ENCODE results near the gene RHNO1.

RHNO1 gene

GRCh38 chr12:2912216-2912575, 35.2 kb downstream of the RHNO1 start:
- no peak for DNase-seq

- no peak for DNase-seq
Measured at GRCh38 chr12:2919249-2919648, 42.2 kb downstream of the RHNO1 start.

DNA sequence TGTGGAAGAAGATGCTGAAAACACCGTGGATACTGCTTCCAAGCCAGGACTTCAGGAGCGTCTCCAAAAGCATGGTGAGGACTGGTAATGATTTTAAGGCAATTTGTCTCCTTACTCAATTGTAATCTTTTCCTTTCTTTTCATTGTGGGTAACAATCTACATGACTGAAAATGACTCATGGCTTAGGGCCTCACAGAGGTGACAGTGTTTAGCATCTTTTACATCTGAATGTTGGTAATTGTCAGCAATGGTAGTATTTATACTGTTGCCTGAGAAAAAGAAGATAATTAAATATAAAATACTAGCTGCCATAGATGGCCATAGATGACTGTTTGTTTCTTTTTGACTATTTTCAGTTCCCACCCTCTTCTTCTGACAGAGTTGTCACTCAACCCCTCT, 45.3 kb downstream of the RHNO1 start:
- DNase-seq, result no peak

GRCh38 chr12:2923057-2923456, 46.0 kb downstream of the RHNO1 start:
- DNase-seq, result no peak

DNA sequence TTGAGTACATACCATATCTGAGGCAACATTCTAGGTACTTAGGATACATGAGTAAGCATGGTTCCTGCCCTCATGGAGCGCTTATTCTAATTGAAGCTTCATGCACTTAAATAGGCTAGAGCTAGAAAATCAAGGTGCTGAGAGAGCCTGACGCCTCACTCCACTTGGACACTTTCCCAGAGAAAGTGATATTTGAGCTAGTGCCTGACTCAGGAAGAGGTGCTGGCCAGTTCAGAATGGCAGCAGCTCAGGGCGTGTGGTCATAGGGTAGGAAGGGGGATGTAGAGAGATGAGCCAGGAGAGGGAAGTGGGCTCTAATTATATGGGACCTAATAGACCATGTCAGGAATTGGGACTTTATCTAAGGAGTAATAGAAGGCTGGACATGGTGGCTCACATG, 47.0 kb downstream of the RHNO1 start:
- DNase-seq, result no peak

DNA sequence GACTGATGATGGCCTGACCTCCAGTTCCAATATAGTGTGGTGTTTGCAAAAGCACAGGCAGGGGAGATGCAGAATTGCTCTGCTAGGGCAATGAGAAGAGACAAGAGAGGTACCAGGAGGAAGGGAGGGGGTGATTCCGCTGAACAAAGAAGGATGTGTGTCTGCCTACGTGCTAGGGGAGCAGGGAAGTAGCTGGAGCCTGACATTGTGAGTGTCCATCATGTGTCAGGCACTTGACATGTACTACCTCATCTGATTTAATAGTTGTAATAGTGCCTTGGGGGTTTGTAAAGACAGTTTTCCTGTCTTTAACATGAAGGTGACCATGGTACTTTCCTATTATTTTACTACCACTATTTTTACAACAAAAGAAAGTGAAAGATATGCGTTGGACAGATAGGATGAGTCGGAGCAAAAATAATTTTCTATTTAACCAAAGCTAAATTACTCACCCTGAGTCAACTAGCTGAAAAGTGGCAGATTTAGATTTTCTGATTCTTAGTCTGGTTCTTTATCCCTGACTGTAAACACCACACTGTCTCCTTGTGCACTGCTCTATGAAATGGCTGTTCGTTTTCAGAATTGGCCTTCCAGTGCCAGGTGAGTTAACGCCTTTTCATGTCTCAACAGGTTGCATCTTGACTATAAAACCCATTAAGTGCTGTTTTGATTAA, 48.4 kb downstream of the RHNO1 start:
- DNase-seq, result no peak

DNA sequence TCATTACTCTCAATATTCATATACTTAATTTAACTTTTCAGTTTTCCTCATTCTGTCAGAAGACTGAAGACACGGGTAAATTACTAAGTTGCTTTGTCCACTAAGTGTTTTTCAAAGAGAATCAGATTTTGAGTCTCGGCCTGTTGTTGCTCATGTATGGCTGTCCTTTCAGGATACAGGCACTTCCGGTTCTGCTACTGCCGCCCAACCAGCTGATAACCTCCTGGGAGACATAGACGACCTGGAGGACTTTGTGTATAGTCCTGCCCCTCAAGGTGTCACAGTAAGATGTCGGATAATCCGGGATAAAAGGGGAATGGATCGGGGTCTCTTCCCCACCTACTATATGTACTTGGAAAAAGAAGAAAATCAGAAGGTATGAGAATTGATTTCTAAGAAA, 53.8 kb downstream of the RHNO1 start:
- no peak for DNase-seq

GRCh38 chr12:2933586-2933985, 56.6 kb downstream of the RHNO1 start:
- no peak for DNase-seq

- no peak for DNase-seq
Measured at GRCh38 chr12:2934371-2934770, 57.3 kb downstream of the RHNO1 start.

DNA sequence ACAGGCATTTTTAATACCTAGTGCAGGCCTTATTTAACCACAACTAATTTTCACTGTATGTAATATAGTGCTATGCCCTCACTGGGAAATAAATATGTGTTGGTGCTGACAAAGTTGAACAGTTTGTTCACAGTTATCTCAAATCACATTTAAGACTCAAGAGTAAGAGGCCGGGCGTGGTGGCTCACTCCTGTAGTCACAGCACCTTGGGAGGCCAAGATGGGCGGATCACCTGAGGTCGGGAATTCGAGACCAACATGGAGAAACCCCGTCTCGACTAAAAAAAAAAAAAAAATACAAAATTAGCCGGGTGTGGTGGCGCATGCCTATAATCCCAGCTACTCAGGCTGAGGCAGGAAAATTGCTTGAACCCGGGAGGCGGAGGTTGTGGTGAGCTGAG, 59.3 kb downstream of the RHNO1 start:
- no peak for DNase-seq

GRCh38 chr12:2937500-2937899, 60.5 kb downstream of the RHNO1 start:
- DNase-seq, result no peak
